Adipocyte (in vitro differentiated cells): Measurements from ENCODE around the gene DIAPH1.

Source experiments
- DNase-seq: peaks from one replicate; pipeline ENCODE4 v3.0.0-alpha.2; 2015; ENCODE audit warnings: low read depth
- H3K27me3 ChIP-seq: replicated peaks from 2 replicates; pipeline ENCODE4 v1.7.0; 2013; ENCODE audit warnings: mild to moderate bottlenecking, low read length, moderate library complexity; ENCODE audit not compliant: control insufficient read depth, insufficient read depth
- H3K36me3 ChIP-seq: 2 replicates; pipeline ENCODE4 v1.7.0; 2013; ENCODE audit warnings: low read length, mild to moderate bottlenecking, moderate library complexity; ENCODE audit not compliant: control insufficient read depth, insufficient read depth, severe bottlenecking
- H3K4me1 ChIP-seq: 2 replicates; pipeline ENCODE4 v1.7.0; 2013; ENCODE audit warnings: mild to moderate bottlenecking, low read length, moderate library complexity; ENCODE audit not compliant: control insufficient read depth, insufficient read depth
- H3K4me3 ChIP-seq: 2 replicates; pipeline ENCODE4 v1.7.0; 2013; ENCODE audit warnings: mild to moderate bottlenecking, low read length, moderate library complexity
- H3K9ac ChIP-seq: 2 replicates; pipeline ENCODE4 v1.7.0; 2013; ENCODE audit warnings: mild to moderate bottlenecking, low read length, moderate library complexity
- H3K9me3 ChIP-seq: 2 replicates; pipeline ENCODE4 v1.7.0; 2013; ENCODE audit warnings: mild to moderate bottlenecking, low read length, moderate library complexity; ENCODE audit not compliant: control insufficient read depth

DIAPH1 gene

DNA sequence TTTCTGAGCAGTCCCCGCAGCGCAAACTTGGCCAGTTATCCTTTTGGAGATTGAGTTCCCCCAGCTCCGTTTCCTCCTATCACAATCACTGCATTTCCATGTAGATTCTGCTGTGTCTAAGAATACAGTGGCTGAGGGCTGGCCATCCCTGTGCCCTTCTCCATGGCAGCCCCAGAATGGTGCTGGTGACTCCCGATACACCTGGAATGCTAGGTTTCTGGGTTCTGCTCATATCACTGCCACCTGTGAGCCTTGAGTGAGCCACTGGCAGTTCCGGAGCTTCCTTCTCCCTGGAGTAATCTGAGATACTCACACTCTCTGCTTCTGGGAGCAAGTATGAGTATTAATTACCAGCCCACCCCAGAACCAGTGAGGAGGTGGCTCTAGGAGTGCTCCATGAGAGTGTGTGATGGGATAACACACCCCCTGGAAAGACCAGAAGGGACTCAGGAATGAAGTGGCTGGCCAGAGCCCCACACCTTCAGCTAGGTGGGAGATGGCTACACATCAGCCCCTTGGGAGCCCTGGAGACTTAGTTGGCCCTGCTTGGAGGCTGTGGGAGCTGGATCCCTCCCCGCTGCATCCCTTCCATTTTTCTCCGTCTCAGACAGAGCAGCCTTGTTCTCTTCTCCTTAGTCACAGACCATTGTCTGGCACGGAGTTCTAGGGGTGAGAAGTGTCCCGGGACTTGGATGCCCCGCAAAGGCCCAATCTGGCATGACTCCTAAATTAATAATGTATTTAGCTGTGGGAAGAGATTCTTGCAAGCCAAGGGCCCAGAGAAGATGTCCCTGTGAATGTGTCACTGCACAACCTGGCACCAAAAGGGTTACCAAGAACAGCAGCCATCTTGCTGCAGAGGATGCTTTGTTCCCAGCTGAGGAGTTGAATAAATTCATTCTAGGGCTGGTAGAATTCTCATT is 125.0 kb downstream of the DIAPH1 start:
- H3K4me3 ChIP-seq = no peak overlapping the region
- DNase-seq = no peak
- H3K27me3 ChIP-seq = no peaks in the 10 kb centered on the region
- peaks cover 25% of the 10 kb centered on the region for H3K4me1 ChIP-seq
- no peaks in the 10 kb centered on the region for H3K9me3 ChIP-seq
- H3K36me3 ChIP-seq = peaks cover 12% of the 10 kb centered on the region
- H3K9ac ChIP-seq = peak overlapping the region; percentile 36

DNA sequence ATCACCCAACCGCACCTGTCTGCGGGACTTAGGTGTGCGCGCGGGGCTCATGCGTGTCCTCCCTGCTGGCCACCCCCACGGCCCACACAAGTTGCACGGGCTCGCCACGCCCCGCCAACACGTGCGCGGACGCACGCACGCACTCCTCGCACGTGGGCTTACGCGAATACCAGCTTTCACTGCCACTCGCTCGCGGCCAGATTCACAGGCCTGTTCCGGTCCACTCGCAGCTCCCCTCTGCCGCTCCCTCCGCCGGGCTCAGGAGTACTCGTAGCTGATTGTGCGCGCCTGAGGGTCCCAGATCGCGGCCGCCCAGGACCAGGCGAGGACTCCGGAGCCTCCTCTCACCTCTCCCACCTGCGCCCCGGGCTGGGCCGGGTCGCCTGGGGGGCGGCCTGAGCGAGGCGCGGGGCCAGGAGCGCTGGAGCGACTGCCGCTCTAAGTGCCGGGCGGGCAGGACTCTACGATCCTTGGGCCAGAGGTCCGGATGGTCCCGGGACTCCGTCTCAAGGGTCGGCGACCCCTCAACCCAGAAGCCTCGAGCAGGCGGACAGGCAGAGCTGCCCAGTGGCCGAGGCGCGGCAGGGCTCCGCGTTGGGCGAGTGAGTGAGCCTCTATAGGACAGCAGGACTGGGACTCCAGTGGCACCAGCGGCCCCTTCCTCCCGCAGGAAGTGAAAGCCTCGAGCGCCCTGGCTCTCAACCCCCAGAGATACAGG is 126.5 kb downstream of the DIAPH1 start:
- no peak for DNase-seq

DNA sequence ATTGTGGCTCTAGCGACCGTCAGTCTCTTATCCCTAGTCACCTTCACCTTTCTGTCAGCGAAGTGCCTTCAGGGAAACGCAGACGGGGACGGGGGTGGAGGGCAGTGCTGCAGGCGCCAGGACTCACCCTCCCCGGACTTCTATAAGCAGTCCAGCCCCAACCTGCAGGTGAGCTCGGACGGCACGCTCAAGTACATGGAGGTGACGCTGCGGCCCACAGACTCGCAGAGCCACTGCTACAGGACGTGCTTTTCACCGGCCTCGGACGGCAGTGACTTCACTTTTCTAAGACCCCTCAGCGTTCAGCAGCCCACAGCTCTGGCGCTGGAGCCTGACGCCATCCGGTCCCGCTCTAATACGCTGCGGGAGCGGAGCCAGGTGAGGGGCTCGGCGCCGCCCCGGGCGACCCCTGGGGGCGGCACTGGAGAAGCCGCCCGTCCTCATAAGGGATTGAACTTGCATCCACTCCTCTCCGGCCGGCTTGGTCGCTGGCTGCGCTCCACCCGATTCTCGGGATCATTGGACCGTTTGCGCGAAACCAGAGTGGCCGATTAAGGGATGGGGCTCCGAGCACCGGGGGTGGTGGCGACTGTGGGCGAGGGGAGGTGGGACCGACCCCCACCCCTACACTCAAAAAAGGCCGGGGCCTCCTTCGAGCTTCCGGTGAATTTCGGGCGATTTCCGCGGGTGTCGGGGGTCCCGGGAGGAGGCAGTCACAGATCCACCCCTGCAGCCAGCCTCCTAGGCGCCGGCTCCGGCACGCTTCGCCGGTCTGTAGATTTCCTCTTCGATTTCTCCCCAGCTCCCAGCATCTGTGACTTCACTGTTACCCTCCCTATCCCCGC is 127.3 kb downstream of the DIAPH1 start:
- DNase-seq = no peak
- H3K27me3 ChIP-seq = no peaks in the 10 kb centered on the region
- no peak overlapping the region for H3K9ac ChIP-seq
- no peak overlapping the region for H3K4me3 ChIP-seq
- H3K36me3 ChIP-seq = peaks cover 11% of the 10 kb centered on the region
- peaks cover 25% of the 10 kb centered on the region for H3K4me1 ChIP-seq
- H3K9me3 ChIP-seq = no peaks in the 10 kb centered on the region

More for the DNA sequence above, 126.5 kb downstream of the DIAPH1 start:
- Histone ChIP-seq H3K36me3 (peaks cover 8% of the 10 kb centered on the region), H3K9me3 (no peaks in the 10 kb centered on the region), H3K4me3 (no peak overlapping the region), H3K9ac (no peak overlapping the region), H3K4me1 (peaks cover 25% of the 10 kb centered on the region), H3K27me3 (no peaks in the 10 kb centered on the region)

DNA sequence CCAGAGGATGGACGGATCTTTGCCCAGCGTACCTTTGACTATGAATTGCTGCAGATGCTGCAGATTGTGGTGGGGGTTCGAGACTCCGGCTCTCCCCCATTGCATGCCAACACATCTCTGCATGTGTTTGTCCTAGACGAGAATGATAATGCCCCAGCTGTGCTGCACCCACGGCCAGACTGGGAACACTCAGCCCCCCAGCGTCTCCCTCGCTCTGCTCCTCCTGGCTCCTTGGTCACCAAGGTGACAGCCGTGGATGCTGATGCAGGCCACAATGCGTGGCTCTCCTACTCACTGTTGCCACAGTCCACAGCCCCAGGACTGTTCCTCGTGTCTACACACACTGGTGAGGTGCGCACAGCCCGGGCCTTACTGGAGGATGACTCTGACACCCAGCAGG is 128.0 kb downstream of the DIAPH1 start:
- no peaks in the 10 kb centered on the region for H3K27me3 ChIP-seq
- peaks cover 25% of the 10 kb centered on the region for H3K4me1 ChIP-seq
- no peak overlapping the region for H3K9ac ChIP-seq
- H3K4me3 ChIP-seq = no peak overlapping the region
- no peaks in the 10 kb centered on the region for H3K9me3 ChIP-seq
- no peak for DNase-seq
- peaks cover 11% of the 10 kb centered on the region for H3K36me3 ChIP-seq

DNA sequence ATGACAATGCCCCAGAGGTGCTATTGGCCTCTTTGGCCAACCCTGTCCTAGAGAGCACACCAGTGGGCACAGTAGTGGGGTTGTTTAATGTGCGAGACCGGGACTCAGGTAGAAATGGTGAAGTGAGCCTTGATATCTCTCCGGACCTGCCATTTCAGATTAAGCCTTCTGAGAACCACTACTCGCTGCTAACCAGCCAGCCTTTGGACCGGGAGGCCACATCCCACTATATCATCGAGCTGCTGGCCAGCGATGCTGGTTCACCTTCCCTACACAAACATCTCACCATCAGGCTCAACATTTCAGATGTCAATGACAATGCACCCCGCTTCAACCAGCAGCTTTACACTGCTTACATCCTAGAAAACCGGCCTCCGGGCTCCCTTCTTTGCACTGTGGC is 128.5 kb downstream of the DIAPH1 start:
- H3K36me3 ChIP-seq = peaks cover 11% of the 10 kb centered on the region

DNA sequence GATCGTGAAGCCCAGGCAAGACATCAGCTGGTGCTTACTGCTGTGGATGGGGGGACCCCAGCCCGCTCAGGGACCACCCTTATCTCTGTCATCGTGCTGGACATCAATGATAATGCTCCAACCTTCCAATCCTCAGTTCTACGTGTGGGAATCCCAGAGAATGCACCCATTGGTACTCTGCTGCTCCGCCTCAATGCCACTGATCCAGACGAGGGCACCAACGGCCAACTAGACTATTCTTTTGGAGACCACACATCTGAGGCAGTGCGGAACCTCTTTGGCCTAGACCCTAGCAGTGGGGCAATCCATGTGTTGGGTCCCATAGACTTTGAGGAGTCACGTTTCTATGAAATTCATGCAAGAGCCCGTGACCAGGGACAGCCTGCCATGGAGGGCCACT is 129.0 kb downstream of the DIAPH1 start:
- Histone ChIP-seq H3K9ac (no peak overlapping the region), H3K9me3 (no peaks in the 10 kb centered on the region), H3K4me1 (peaks cover 31% of the 10 kb centered on the region), H3K4me3 (no peak overlapping the region), H3K36me3 (peaks cover 11% of the 10 kb centered on the region), H3K27me3 (no peaks in the 10 kb centered on the region)
- DNase-seq = no peak

More for the DNA sequence above, 128.5 kb downstream of the DIAPH1 start:
- Histone ChIP-seq H3K4me1 (peaks cover 27% of the 10 kb centered on the region), H3K9me3 (no peaks in the 10 kb centered on the region), H3K9ac (no peak overlapping the region), H3K27me3 (no peaks in the 10 kb centered on the region), H3K4me3 (no peak overlapping the region)
- DNase-seq = no peak

DNA sequence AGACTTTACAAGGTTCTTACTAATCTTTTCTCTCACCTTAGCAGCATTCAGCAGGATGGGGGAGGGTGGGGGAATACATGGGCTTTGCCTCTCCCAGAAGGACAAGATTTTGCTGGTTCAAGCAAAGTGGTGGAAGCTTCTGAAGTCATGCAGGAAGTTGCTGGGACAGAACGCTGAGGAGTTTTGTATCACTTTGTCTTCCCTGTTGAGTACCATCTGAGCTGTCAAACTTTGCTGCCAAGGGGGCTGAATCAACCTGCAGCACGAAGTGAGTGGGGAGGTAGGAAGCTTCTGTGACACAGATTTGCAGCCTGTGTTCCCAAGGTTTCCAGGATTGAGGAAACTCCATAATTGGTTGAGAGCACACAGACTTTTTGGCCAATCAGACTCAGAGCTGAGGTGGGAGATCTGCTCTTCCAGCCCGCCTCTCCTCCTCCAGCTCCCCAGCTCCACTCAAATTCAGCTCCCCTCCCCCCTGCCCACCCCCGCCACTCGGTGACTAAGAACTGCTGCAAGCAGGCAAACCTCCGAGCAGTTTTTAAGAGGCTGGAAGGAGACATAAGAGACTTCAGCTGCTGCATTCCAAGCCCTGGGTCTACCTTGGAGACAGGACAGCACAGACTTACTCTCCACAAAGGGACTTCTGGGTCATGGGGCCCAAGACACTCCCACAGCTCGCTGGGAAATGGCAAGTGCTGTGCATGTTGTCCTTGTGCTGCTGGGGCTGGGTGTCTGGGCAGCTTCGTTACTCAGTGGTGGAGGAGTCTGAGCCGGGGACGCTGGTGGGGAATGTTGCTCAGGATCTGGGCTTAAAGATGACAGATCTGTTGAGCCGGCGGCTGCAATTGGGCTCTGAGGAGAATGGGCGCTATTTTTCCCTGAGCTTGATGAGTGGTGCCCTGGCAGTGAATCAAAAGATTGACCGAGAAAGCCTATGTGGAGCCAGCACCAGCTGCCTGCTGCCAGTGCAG is 129.9 kb downstream of the DIAPH1 start, which contains the start of gene PCDHGC5:
Gene PCDHGC5, plus strand, starts transcription at position 491 of the 971 bp plus-strand sequence. Its CDS starts 160 bp downstream, at position 651.
- peaks cover 11% of the 10 kb centered on the region for H3K36me3 ChIP-seq
- peak; percentile 60 for DNase-seq
- H3K9me3 ChIP-seq = no peaks in the 10 kb centered on the region
- peak within 1 kb of the TSS; percentile 8 for H3K9ac ChIP-seq
- H3K27me3 ChIP-seq = no peaks in the 10 kb centered on the region
- peaks cover 31% of the 10 kb centered on the region for H3K4me1 ChIP-seq
- peak within 1 kb of the TSS; percentile 5 for H3K4me3 ChIP-seq

DNA sequence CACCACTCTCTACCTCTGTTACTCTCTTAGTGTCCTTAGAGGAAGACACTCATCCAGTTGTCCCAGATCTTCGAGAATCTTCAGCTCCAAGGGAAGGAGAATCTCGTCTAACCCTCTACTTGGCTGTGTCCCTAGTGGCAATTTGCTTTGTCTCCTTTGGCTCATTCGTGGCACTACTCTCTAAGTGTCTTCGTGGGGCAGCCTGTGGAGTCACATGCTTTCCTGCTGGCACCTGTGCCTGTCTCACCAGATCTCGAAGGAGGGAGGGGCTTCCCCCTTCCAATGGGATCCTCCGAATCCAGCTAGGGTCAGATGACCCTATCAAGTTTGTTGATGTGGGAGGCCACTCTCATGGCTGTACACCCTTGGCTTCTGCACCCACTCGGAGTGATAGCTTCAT is 131.7 kb downstream of the DIAPH1 start:
- no peak for DNase-seq
- Histone ChIP-seq H3K4me1 (peaks cover 25% of the 10 kb centered on the region), H3K9me3 (no peaks in the 10 kb centered on the region), H3K4me3 (no peak overlapping the region), H3K36me3 (peaks cover 10% of the 10 kb centered on the region), H3K27me3 (no peaks in the 10 kb centered on the region), H3K9ac (no peak overlapping the region)

DNA sequence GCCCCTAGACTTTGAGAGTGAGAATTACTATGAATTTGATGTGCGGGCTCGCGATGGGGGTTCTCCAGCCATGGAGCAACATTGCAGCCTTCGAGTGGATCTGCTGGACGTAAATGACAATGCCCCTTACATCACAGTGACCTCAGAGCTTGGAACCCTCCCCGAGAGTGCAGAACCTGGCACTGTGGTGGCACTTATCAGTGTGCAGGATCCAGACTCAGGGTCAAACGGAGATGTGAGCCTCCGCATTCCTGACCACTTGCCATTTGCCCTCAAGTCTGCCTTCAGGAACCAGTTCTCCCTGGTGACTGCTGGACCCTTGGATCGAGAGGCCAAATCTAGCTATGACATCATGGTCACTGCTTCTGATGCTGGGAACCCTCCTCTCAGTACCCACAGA is 132.7 kb downstream of the DIAPH1 start:
- Histone ChIP-seq H3K9ac (no peak overlapping the region), H3K9me3 (no peaks in the 10 kb centered on the region), H3K36me3 (peaks cover 8% of the 10 kb centered on the region), H3K27me3 (no peaks in the 10 kb centered on the region), H3K4me3 (no peak overlapping the region), H3K4me1 (peaks cover 25% of the 10 kb centered on the region)
- DNase-seq = no peak
